HG02610 (cell line): Measurements from ENCODE around the gene KCNJ1.
A peak's percentile ranks its signal among the peaks of the same experiment; 100 is the strongest.

Experiments used
- ATAC-seq: cut with Tn5 transposase; IDR thresholded peaks from one replicate; pipeline ENCODE4 v1.9.1; 2021; ENCODE audit warnings: mild to moderate bottlenecking, moderate library complexity; ENCODE audit not compliant: unreplicated experiment

Gene KCNJ1

DNA sequence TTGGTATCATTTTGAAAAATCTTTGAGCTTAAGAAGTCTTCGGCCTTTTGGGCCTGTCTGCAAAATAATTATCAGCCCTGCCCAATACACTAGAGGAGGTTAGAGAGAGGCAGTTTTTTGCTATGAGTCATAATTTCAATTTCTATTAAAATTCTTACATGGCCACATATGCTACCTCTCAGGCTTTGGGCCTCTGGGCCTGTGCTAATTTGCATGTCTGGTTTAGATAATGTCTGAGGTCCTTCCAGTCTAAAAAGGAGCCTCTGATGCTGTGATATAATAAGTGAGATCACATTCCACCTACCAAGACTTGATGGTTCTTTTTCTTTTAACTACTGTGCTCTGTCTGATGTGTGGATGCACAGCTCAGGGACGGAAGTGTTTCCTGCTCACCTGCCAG lies 70.8 kb downstream of the KCNJ1 start:
- ATAC-seq, result peak; percentile 98

DNA sequence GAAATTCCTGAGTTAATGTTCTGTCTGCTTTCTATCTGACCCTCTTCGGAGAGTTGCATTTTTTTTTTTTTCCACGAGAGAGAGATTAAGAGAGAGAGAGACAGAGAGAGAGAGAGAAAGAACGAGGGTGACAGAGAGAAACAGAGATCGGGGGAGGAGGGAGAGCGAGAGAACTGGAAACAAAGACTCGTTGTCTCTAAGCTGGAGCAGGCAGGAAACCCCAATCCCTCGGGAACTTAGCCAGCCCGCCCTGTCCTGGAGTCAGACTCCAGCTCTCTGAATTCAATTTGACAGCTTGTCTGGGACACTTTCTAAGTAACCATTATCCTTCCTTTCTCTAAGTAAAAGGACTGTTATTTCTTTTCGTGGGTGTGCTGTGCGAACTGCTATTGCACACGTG lies 76.9 kb downstream of the KCNJ1 start:
- ATAC-seq, result no peak

DNA sequence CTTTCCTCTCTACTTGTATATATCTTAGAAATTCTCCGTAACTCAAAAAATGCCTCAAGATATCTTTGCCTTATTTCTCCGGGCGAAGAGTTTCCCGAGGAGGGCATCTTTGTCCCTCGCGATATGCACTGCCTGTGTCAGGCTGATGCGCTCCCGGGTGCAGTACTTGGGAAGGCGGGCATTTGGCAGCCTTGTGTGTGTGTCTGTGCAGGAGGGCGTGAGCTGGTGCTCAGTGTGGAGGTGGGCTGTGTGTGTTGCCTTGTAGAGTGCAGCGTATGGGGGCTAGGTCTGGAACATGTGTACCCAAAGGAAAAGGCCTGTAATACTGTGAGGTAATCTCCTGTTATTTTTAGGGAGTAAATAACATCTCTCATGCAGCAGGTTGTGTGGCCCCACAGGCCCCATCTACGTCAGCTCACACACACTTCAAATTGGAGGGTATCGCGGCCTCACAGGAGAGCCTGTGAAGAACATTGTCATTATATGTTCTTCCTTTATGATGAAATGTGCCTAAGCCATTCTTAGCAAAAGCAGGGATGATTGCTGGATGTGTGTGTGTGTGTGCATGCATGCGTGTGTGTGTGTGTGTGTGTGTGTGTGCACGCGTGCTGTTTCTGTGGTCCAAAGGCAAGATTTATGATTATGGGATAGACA lies 77.5 kb downstream of the KCNJ1 start:
- no peak for ATAC-seq
